Mesothelial cell of epicardium (in vitro differentiated cells): Measurements from ENCODE around the gene SRMS. TPM values are rescaled to one million over a fixed set of nuclear protein-coding genes. Genes with fewer than 3 reads are reported as not detected.

Source experiments
- DNase-seq, 2 experiments: peaks; one replicate each; pipeline ENCODE4 v3.0.0; 2021; ENCODE audit warnings: low spot score in 2 of 2; ENCODE audit not compliant: unreplicated experiment in 2 of 2
- H3K27ac Mint-ChIP-seq: 2 replicates; pipeline ENCODE4 v1.8.0; 2021; ENCODE audit warnings: mixed read lengths
- H3K27me3 Mint-ChIP-seq: 2 replicates; pipeline ENCODE4 v1.8.0; 2021; ENCODE audit warnings: low read depth, mixed read lengths
- H3K36me3 Mint-ChIP-seq: 2 replicates; pipeline ENCODE4 v1.8.0; 2021; ENCODE audit warnings: mixed read lengths
- H3K4me1 Mint-ChIP-seq: 2 replicates; pipeline ENCODE4 v1.8.0; 2021; ENCODE audit warnings: mixed read lengths
- H3K4me3 Mint-ChIP-seq: 2 replicates; pipeline ENCODE4 v1.8.0; 2021; ENCODE audit warnings: mild to moderate bottlenecking, moderate library complexity, mixed read lengths
- H3K9me3 Mint-ChIP-seq: 2 replicates; pipeline ENCODE4 v1.8.0; 2021; ENCODE audit warnings: mixed read lengths
- CTCF ChIP-seq: fragments of 200-600 bp; sonication (generic); IDR thresholded peaks from one replicate; pipeline ENCODE4 v1.5.0; 2021; ENCODE audit warnings: antibody characterized with exemption; ENCODE audit not compliant: unreplicated experiment
- total RNA-seq: library from RNA; stranded (reverse); gene quantifications from 3 replicates; pipeline ENCODE4 v1.2.1, GENCODE V29; 2021

The SRMS gene
- total RNA-seq, 1 donor from 2014 or later: not detected

GRCh38 chr20:63531686-63532448 lies 15.7 kb downstream of the SRMS start:
- Mint-ChIP-seq H3K36me3 (no peaks in the 10 kb centered on the region), H3K4me1 (no peaks in the 10 kb centered on the region), H3K27me3 (peaks cover 1% of the 10 kb centered on the region), H3K9me3 (no peaks in the 10 kb centered on the region), H3K4me3 (no peak overlapping the region), H3K27ac (no peak overlapping the region)
- DNase-seq: no peak
- TF ChIP-seq CTCF: no peak

GRCh38 chr20:63530788-63531160 lies 16.8 kb downstream of the SRMS start:
- no peaks in the 10 kb centered on the region for H3K4me1 Mint-ChIP-seq
- H3K9me3 Mint-ChIP-seq: no peaks in the 10 kb centered on the region
- TF ChIP-seq CTCF: no peak
- H3K27me3 Mint-ChIP-seq: peaks cover 1% of the 10 kb centered on the region
- peak in 1 of 2 experiments; percentile 15 for DNase-seq
- no peaks in the 10 kb centered on the region for H3K36me3 Mint-ChIP-seq
- H3K27ac Mint-ChIP-seq: no peak overlapping the region
- H3K4me3 Mint-ChIP-seq: no peak overlapping the region

GRCh38 chr20:63529861-63530787 lies 17.4 kb downstream of the SRMS start:
- Mint-ChIP-seq H3K27me3 (peaks cover 1% of the 10 kb centered on the region), H3K36me3 (no peaks in the 10 kb centered on the region), H3K27ac (no peak overlapping the region), H3K4me1 (no peaks in the 10 kb centered on the region), H3K9me3 (no peaks in the 10 kb centered on the region), H3K4me3 (no peak overlapping the region)
- no peak for TF ChIP-seq CTCF
- peak in 1 of 2 experiments; percentile 16 for DNase-seq

- no peak overlapping the region for H3K27ac Mint-ChIP-seq
- DNase-seq: peak in 1 of 2 experiments; percentile 15
- no peak for TF ChIP-seq CTCF
- no peaks in the 10 kb centered on the region for H3K9me3 Mint-ChIP-seq
- peaks cover 1% of the 10 kb centered on the region for H3K36me3 Mint-ChIP-seq
- H3K4me1 Mint-ChIP-seq: peaks cover 5% of the 10 kb centered on the region
- H3K27me3 Mint-ChIP-seq: peaks cover 1% of the 10 kb centered on the region
- H3K4me3 Mint-ChIP-seq: no peak overlapping the region
Observed at GRCh38 chr20:63529180-63529860, 18.2 kb downstream of the SRMS start.

- Mint-ChIP-seq H3K36me3 (peaks cover 16% of the 10 kb centered on the region), H3K27me3 (peaks cover 1% of the 10 kb centered on the region), H3K4me1 (peaks cover 9% of the 10 kb centered on the region), H3K4me3 (no peak overlapping the region), H3K27ac (no peak overlapping the region), H3K9me3 (peaks cover 3% of the 10 kb centered on the region)
- DNase-seq: no peak
- no peak for TF ChIP-seq CTCF
Observed at GRCh38 chr20:63527184-63527583, 20.4 kb downstream of the SRMS start.
